ENCODE results near the gene FBXW7. TPM values are rescaled to one million over a fixed set of nuclear protein-coding genes. Genes with fewer than 3 reads are reported as not detected.

The FBXW7 gene
- total and polyA plus RNA-seq, 2 donors (not counting 1 experiment from before 2014, with no cell fraction given): 16.3 to 68.7 TPM

DNA sequence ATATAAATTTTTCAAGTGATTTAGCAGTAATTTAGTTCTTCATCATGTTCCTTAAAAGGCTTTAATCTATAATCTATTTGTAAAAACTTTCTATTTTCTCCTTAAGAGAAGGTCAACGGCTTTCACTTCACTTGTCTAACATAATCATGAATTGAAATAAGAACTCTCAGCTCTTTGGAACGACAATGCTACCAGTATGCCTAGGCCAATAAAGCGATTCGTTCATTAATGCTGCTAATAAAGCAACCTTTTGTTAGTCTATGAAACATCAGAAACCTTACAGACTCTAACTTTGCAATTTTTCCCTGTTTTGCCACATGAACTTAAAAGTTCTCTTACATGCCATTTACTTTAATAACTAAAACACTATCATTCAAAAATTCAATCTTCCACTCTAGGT lies 47.6 kb downstream of the FBXW7 start:
- Histone ChIP-seq H3K4me3 (replicated peaks in 1 of 4; ENCODE audit: control extremely low read depth in 1 of 4, insufficient read depth in 1 of 4, low read depth in 3 of 4, low read length in 4 of 4) (no peak overlapping the region), H3K4me1 (ENCODE audit: control insufficient read depth, extremely low read depth, insufficient read depth, low read length) (no peaks in the 10 kb centered on the region), H2AFZ (ENCODE audit: low read length) (no peak overlapping the region), H3K4me2 (ENCODE audit: extremely low read depth, insufficient read depth, low read length) (no peak overlapping the region), H3K9me3 (ENCODE audit: control insufficient read depth, insufficient read depth, low read depth, low read length) (no peaks in the 10 kb centered on the region), H3K79me2 (ENCODE audit: control insufficient read depth, insufficient read depth, low read length) (peaks cover 6% of the 10 kb centered on the region), H3K36me3 (ENCODE audit: control insufficient read depth, insufficient read depth, low read length) (no peaks in the 10 kb centered on the region), H3K9ac (ENCODE audit: insufficient read depth, low read length) (no peak overlapping the region), H3K27ac (ENCODE audit: insufficient read depth, low read length) (no peak overlapping the region), H4K20me1 (ENCODE audit: control insufficient read depth, extremely low read depth, insufficient read depth, low read length) (no peaks in the 10 kb centered on the region), H3K27me3 (ENCODE audit: control insufficient read depth, insufficient read depth, low read length) (no peaks in the 10 kb centered on the region)
- TF ChIP-seq, protein P1, sequence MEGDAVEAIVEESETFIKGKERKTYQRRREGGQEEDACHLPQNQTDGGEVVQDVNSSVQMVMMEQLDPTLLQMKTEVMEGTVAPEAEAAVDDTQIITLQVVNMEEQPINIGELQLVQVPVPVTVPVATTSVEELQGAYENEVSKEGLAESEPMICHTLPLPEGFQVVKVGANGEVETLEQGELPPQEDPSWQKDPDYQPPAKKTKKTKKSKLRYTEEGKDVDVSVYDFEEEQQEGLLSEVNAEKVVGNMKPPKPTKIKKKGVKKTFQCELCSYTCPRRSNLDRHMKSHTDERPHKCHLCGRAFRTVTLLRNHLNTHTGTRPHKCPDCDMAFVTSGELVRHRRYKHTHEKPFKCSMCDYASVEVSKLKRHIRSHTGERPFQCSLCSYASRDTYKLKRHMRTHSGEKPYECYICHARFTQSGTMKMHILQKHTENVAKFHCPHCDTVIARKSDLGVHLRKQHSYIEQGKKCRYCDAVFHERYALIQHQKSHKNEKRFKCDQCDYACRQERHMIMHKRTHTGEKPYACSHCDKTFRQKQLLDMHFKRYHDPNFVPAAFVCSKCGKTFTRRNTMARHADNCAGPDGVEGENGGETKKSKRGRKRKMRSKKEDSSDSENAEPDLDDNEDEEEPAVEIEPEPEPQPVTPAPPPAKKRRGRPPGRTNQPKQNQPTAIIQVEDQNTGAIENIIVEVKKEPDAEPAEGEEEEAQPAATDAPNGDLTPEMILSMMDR (conservative IDR thresholded peaks at IDR 0.05 in 1 of 2, IDR thresholded peaks at IDR 0.05 in 1 of 2; ENCODE audit: low read depth in 1 of 2, low read length in 2 of 2): no peak
- TF ChIP-seq EZH2 (IDR thresholded peaks at IDR 0.05; ENCODE audit: low read length, missing control alignments): no peak
- no peak for DNase-seq (ENCODE audit: low read depth in 2 of 2)

DNA sequence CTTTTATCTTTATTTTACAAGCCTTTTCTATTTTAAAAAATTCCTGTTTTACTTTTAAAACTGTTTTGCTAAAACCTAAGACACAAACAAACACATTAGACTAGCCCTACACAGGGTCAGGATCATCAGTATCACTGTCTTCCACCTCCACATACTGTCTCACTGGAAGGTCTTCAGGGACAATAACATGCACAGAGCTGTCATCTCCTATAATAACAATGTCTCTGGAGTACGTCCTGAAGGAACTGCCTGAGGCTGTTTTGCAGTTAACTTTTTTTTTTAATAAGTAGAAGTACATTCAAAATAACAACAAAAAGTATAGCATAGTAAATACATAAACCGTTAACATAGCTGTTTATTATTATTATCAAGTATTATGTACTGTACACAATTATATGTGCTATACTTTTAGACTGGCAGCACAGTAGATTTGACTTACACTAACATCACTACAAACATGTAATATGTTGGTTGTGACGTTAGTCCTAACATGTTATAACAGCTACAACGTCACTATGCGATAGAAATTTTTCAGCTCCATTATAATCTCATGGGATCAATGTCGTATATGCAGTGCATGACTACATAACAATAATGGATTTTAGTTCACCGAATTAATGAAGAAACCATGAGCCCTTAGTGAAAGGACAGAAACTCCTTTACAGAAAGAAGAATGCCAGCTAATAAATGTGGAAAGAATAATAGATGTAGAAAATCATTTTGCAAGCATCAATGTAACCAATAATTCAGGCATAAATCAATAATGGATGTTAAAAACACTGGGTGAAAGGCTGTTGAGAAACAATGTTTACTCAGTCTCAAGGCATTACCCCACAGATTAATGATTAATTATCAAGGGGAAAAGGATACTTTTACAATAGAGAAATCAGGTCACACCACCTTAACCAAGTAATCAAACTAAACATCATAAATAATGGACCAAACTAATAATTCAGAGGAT lies 49.2 kb downstream of the FBXW7 start:
- H3K27ac ChIP-seq (ENCODE audit: insufficient read depth, low read length): no peak overlapping the region
- H3K27me3 ChIP-seq (ENCODE audit: control insufficient read depth, insufficient read depth, low read length): no peaks in the 10 kb centered on the region
- no peaks in the 10 kb centered on the region for H3K4me1 ChIP-seq (ENCODE audit: control insufficient read depth, extremely low read depth, insufficient read depth, low read length)
- no peaks in the 10 kb centered on the region for H4K20me1 ChIP-seq (ENCODE audit: control insufficient read depth, extremely low read depth, insufficient read depth, low read length)
- peaks cover 9% of the 10 kb centered on the region for H3K79me2 ChIP-seq (ENCODE audit: control insufficient read depth, insufficient read depth, low read length)
- no peak overlapping the region for H3K4me3 ChIP-seq (replicated peaks in 1 of 4; ENCODE audit: control extremely low read depth in 1 of 4, insufficient read depth in 1 of 4, low read depth in 3 of 4, low read length in 4 of 4)
- no peak for TF ChIP-seq EZH2 (IDR thresholded peaks at IDR 0.05; ENCODE audit: low read length, missing control alignments)
- TF ChIP-seq, protein P1 (conservative IDR thresholded peaks at IDR 0.05 in 1 of 2, IDR thresholded peaks at IDR 0.05 in 1 of 2; ENCODE audit: low read depth in 1 of 2, low read length in 2 of 2): no peak
- H3K4me2 ChIP-seq (ENCODE audit: extremely low read depth, insufficient read depth, low read length): no peak overlapping the region
- no peaks in the 10 kb centered on the region for H3K9me3 ChIP-seq (ENCODE audit: control insufficient read depth, insufficient read depth, low read depth, low read length)
- no peak for DNase-seq (ENCODE audit: low read depth in 2 of 2)
- no peak overlapping the region for H3K9ac ChIP-seq (ENCODE audit: insufficient read depth, low read length)
- H2AFZ ChIP-seq (ENCODE audit: low read length): no peak overlapping the region
- H3K36me3 ChIP-seq (ENCODE audit: control insufficient read depth, insufficient read depth, low read length): no peaks in the 10 kb centered on the region

DNA sequence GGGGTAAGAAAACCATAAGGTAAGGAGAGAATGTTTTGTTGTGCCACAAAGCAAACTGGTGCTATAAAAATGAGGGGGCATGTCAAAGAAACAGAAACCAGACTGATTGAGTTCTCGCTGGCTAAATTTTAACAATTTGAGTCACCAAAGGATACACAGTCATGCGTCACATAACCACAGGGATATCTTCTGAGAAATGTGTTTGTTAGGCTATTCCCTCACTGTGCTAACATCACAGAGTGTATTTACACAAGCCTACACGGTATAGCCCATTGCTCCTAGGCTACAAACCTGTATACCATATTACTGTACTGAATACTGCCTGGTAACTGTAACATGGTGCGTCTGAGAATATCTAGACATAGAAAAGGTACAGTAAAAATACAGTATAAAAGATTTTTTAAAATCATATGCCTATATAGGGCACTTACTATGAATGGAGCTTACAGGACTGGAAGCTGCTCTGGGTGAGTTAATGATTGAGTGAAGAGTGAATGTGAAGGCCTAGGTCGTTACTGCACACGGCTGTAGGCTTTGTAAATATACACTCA lies 50.1 kb downstream of the FBXW7 start:
- peak; percentile 80 to 95 for DNase-seq (ENCODE audit: low read depth in 2 of 2)
- Histone ChIP-seq H3K4me2 (ENCODE audit: extremely low read depth, insufficient read depth, low read length) (no peak overlapping the region), H2AFZ (ENCODE audit: low read length) (no peak overlapping the region), H3K9ac (ENCODE audit: insufficient read depth, low read length) (no peak overlapping the region), H4K20me1 (ENCODE audit: control insufficient read depth, extremely low read depth, insufficient read depth, low read length) (no peaks in the 10 kb centered on the region), H3K79me2 (ENCODE audit: control insufficient read depth, insufficient read depth, low read length) (peaks cover 9% of the 10 kb centered on the region), H3K9me3 (ENCODE audit: control insufficient read depth, insufficient read depth, low read depth, low read length) (no peaks in the 10 kb centered on the region), H3K4me1 (ENCODE audit: control insufficient read depth, extremely low read depth, insufficient read depth, low read length) (no peaks in the 10 kb centered on the region), H3K4me3 (replicated peaks in 1 of 4; ENCODE audit: control extremely low read depth in 1 of 4, insufficient read depth in 1 of 4, low read depth in 3 of 4, low read length in 4 of 4) (peak overlapping the region in 1 of 4 experiments; percentile 25), H3K27ac (ENCODE audit: insufficient read depth, low read length) (no peak overlapping the region), H3K36me3 (ENCODE audit: control insufficient read depth, insufficient read depth, low read length) (no peaks in the 10 kb centered on the region), H3K27me3 (ENCODE audit: control insufficient read depth, insufficient read depth, low read length) (no peaks in the 10 kb centered on the region)
- no peak for TF ChIP-seq EZH2 (IDR thresholded peaks at IDR 0.05; ENCODE audit: low read length, missing control alignments)
- TF ChIP-seq, protein P1 (conservative IDR thresholded peaks at IDR 0.05 in 1 of 2, IDR thresholded peaks at IDR 0.05 in 1 of 2; ENCODE audit: low read depth in 1 of 2, low read length in 2 of 2): no peak
